Cerebellar nuclear complex (tissue), 1 donor: ENCODE measurements around the gene MRPL27.
"Not testable (repeated sequence)": the region's sequence is repeated elsewhere in the genome, so short reads cannot be mapped to it uniquely, and the experiment has no call there.

Experiments used
- DNase-seq, 2 experiments: peaks; one replicate each; lab custom pipeline; 2025; lab: John Stamatoyannopoulos, UW

The MRPL27 gene

GRCh38 chr17:50345432-50346312, 27.3 kb downstream of the MRPL27 start, which contains the start of gene XYLT2:
XYLT2 (plus strand) TSS chr17:50346126; CDS start chr17:50346141, 15 bp downstream.
- DNase-seq = peak in 1 of 2 experiments; percentile 40

GRCh38 chr17:50344731-50345365, 28.1 kb downstream of the MRPL27 start:
- DNase-seq = no peak

GRCh38 chr17:50339381-50339780, 33.6 kb downstream of the MRPL27 start:
- no peak for DNase-seq

GRCh38 chr17:50338645-50339044, 34.3 kb downstream of the MRPL27 start:
- no peak for DNase-seq

GRCh38 chr17:50337956-50338355, 35.0 kb downstream of the MRPL27 start:
- DNase-seq = no peak

GRCh38 chr17:50333291-50334057, 39.5 kb downstream of the MRPL27 start:
- DNase-seq = not testable (repeated sequence)

GRCh38 chr17:50332196-50332595, 40.8 kb downstream of the MRPL27 start:
- no peak for DNase-seq

GRCh38 chr17:50331085-50331791, 41.7 kb downstream of the MRPL27 start:
- DNase-seq = no peak

GRCh38 chr17:50330151-50330775, 42.7 kb downstream of the MRPL27 start:
- no peak for DNase-seq

- no peak for DNase-seq
Measured at GRCh38 chr17:50329716-50330115, 43.3 kb downstream of the MRPL27 start.

- no peak for DNase-seq
Measured at GRCh38 chr17:50328363-50329325, 44.3 kb downstream of the MRPL27 start.

GRCh38 chr17:50326831-50327364, 46.1 kb downstream of the MRPL27 start:
- no peak for DNase-seq

GRCh38 chr17:50325906-50326305, 47.1 kb downstream of the MRPL27 start:
- no peak for DNase-seq

- no peak for DNase-seq
Measured at GRCh38 chr17:50323060-50323459, 49.9 kb downstream of the MRPL27 start.

GRCh38 chr17:50322271-50322670, 50.7 kb downstream of the MRPL27 start:
- DNase-seq = no peak

GRCh38 chr17:50319306-50320004, 53.5 kb downstream of the MRPL27 start:
- DNase-seq = no peak

GRCh38 chr17:50318501-50319285, 54.3 kb downstream of the MRPL27 start:
- DNase-seq = no peak
